ENCODE data around the gene MGLL.

Gene MGLL

DNA sequence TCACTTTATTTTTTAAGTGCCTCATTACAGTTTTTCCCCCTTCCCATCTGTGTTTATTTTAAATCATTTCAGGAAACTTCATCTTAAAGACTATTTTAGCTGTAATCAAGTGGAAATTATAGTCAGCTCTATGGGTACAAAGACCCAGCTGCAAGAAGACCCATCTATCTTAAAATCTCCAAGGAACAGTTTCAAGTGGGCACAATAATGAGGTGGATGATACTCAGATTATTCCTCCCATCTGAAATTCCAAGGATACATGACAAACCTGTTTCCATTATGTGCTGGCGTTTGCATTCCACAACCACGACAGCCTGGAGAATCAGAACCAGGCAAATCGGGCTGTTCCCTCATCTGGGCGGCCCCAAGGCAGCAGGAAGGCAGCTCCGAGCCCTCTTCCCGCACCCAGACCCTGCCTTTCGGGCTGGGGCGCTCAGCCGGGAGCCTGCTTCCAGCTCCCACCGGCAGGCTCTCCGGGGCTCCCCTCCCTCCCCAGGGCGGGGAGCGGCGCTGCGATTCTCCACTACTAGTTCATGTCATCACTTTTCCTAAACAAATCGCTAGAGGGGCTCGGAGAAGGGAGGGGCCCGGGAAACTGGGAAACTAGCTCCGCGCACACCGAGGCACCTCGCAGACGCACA, at the start of gene MGLL:
MGLL (minus strand) TSS at position 475 of the 641 bp plus-strand sequence; CDS start at position 278, 197 bp downstream.
- no peak for DNase-seq

DNA sequence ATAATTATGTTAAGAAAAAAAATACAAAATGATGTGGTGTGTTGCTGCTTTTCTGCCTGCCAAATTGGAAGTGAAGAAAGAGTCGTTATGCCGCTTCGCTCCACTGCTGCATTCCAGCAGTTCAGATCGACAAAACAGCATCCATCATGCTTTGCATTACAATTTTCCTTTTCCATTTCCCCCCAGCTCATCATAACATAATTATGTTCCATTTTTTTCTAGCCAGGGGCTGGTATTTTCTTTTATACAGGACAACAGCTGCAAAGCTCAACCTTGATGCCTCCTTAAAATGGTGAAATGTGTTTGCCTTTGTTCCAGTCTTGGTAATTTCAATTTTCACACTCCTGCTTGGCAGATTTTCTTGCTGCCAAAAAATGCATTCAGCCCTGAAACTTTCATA, 47.8 kb upstream of the MGLL start:
- DNase-seq, result no peak

DNA sequence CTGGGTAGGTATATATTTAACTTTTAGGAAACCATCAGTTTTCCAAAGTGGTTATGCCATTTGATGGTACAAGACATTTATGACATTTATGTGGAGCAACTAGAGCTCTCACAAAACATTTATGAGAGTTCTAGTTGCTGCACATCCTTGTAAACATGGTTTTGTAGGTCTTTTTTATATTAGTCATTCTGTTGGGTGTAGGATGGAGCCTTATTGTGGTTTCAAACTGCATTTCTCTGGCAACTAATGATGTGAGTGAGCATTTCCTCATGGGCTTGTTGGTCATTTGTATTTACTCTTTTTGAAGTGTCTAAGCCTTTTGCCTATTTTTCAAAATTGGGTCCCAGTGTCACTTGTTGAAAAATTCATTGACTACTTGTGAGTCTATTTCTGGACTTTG, 45.7 kb upstream of the MGLL start:
- DNase-seq, result no peak

DNA sequence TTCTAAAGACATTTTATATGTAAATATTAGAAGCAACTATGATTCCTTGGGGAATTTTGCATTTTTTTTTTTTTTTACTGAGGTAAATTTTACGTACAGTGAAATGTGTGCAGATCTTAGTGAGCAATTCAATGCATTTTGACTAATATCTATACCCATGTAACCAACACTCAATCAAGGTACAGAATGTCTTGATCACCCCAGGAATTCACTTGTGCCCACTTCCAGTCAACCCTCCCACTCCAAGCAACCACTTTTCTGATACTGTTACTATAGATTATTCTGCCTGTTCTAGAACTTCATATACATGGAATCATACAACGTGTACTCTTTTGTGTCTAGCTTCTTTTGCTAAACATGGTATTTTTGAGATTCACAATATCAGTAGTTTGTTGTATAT, 45.1 kb upstream of the MGLL start:
- no peak for DNase-seq

DNA sequence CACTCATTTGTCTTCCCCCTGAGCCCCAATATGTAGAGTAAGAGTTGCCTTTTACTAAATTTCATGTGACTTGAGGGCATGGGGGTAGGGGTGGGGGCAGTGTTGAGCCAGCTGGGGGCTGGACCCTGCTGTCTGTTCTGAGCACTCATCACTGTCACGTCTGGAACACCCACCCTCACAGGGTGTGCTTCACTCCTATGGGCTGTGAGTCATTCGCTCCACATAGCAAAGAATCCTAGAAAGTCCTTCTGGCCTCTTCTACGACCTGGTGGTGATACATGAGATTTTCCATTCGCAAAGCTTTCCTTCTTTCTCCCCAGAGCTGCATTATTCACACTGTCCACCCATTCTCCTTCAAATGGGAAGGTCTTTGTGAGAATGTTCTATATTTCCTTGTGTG, 43.6 kb upstream of the MGLL start:
- DNase-seq, result no peak

DNA sequence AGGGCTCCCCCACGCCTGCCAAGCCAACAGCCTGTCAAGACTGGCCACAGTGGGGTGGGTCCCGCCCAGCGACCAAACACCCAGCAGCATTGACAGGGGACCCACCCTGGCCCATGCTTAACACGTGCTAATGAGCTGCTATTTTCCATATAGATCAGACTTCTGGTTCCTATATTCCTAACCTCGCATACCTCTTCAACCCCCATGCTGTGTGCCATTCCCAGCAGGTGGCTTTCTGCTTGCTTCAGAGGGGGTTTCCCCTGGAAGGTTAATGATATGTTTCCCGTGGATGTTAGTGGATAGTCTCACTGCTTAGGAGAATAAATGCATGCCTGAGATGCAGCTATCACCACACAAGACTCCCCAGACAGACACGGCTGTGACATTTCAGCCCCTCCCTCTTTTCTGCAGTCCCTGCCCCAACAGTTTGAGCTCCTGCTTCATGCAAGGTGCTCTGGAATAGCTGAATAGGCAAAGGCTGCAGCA, 37.9 kb upstream of the MGLL start:
- DNase-seq, result peak in 2 of 3 experiments; percentile 86 to 95

DNA sequence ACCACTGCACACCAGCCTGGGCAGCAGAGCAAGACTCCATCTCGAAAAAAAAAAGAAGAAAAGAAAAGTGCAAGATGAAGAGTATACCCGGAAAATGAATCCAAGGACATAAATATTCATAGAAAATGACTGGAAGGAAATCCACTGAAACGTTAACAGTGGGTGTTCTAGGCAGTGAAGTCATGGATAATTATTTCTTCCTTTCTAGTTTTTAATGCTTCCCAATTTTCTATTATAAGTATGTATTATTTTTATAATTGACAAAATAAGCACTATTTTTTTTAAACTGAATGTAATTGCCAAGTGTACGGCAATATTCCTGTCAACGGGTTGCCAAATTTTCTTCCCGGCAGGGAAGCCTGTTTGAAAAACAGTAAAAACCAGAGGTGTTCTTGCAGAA, 37.4 kb upstream of the MGLL start:
- no peak for DNase-seq

DNA sequence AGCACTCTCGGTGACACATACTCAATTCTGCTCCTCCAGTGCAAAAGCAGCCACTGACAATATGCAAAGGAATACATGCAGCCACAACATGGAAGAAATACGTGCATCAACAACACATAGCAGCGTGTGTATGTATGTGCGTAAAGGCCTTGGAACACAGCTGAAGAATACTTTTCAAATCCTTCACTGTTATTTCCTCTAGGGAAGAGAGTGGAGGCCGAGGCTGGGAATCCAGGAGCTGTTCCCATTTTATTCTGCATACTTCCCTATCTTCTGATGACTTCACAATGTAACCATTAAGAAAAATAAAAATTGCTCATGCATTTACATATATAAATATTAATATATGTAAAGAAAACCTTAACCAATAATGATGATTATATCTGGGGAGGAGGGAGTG, 36.6 kb upstream of the MGLL start:
- no peak for DNase-seq

DNA sequence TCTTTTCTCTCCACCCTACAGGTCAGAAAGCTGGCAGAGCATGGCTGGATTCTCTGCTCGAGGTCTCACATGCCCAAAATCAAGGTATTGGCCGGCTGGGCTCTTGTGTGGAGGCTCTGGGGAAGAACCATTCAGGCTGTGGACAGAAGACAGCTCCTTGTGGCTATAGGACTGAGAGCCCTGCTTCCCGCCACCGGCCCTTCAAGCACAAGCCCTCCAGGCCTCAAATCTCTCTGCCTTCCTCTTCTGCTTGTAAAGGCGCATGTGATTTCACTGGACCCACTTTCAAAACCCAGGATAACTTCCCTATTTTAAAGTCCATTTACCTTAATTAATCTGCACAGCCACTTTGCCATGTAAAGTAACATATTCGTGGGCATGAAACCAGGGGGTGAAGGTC, 36.2 kb upstream of the MGLL start:
- no peak for DNase-seq

DNA sequence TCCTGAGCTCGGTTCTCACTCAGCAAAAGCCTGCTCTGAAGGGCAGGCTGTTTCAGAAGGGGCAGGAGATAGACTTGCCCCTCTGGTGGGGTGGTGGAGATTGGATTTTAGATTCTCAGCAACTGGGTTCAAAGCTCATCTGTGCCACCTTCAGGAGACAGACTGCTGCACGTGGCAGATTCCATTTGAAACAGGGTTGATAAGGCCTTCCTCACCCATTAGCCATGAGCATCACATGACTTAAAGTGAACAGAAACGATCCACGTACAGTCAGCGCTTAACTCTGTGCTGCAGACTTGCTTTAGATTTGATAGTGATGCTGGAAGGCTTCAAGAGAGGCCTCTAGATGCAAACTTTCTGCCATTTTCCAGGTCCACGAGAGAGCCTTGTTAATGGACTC, 35.0 kb upstream of the MGLL start:
- peak in 2 of 3 experiments; percentile 6 to 26 for DNase-seq

DNA sequence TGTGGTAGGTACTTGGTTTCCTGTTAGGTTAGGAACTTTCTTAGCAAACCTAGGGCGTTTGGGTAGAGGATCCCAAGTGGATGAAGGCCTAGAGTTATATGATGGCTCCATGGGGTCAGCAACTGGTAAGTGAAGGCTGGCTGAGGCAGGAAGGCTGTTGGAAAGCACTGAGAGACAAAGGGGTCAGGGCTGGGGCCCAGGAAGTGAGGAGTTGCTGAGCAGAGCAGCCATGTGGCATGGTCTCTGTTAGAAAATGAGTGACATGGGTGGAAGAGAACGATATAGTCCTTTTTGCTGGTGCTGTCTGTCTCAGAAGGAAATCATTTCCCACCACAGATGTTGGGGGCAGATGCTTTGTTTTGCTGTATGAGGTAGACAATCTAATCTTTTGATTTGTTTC, 34.5 kb upstream of the MGLL start:
- DNase-seq, result no peak

DNA sequence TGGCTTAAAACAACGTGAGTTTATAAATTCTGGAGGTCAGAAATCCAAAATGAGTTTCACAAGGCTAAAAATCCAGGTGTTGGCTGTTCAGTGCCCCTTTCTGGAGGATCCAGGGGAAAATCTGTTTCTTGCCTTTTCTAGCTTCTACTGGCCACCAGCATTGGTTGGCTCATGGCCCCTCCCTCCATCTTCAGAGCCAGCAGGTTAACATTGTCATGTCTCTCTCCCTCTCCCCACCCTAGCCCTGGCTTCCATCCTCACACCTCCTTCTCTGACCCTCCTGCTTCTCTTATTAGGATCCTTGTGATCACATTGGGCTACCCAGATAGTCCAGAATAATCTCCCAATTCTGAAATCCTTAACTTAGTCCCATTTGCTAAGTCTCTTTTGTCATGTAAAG, 32.9 kb upstream of the MGLL start:
- no peak for DNase-seq

DNA sequence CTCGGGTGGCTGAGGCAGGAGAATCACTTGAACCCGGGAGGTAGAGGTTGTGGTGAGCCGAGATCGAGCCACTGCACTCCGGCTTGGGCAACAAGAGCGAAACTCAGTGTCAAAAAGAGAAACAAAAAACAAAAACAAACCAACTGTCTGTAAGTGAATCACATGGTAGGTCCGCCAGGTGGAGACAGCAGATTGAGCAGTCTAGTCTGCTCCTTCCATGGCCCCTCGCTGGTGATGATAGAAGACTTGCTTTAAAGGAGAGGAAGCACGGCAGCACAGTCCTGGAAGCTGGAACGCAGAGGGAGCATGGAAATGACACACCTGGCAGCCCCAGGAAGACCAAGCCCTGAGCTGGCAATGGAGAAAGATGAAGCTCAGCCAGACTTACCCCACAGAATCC, 31.4 kb upstream of the MGLL start:
- no peak for DNase-seq

DNA sequence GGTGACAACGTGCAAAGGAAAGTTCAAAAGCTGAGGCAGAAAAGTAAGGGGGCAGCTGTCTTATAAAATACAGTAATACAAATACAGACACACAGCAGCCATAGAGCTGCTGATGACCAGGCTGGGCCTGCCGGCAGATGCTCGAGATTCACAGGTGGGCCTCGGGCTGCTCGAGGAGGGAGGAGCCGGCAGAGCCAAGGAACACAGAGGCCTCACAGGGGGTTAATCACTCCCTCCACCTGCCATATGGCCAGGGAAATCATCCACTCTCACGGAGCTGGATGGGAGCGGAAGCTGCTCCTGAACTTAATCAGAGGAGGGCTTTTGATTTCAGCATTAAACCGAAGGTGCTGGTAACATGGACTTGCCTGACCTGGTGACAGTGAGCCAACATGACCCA, 29.6 kb upstream of the MGLL start:
- DNase-seq, result peak; percentile 61 to 98 (median 93)

DNA sequence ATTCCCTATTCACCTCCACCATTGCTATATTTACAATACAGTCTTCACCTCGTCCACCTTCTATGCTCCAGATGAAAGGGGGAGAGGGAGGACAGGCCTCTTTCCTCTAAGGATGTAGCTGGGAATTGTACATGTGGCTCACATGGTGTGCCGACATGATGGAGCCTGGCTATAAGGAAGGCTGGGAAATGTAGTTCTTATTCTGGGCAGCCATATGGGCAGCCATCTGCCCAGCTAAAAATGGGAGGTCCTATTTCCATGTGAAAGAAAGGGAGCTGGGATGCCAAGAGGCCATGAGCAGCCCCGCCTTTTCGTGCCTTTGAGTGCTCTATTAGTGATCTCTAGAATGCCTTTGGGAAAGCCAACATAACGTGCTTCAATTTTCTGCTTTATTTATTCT, 27.1 kb upstream of the MGLL start:
- peak in 2 of 3 experiments; percentile 30 to 71 for DNase-seq

DNA sequence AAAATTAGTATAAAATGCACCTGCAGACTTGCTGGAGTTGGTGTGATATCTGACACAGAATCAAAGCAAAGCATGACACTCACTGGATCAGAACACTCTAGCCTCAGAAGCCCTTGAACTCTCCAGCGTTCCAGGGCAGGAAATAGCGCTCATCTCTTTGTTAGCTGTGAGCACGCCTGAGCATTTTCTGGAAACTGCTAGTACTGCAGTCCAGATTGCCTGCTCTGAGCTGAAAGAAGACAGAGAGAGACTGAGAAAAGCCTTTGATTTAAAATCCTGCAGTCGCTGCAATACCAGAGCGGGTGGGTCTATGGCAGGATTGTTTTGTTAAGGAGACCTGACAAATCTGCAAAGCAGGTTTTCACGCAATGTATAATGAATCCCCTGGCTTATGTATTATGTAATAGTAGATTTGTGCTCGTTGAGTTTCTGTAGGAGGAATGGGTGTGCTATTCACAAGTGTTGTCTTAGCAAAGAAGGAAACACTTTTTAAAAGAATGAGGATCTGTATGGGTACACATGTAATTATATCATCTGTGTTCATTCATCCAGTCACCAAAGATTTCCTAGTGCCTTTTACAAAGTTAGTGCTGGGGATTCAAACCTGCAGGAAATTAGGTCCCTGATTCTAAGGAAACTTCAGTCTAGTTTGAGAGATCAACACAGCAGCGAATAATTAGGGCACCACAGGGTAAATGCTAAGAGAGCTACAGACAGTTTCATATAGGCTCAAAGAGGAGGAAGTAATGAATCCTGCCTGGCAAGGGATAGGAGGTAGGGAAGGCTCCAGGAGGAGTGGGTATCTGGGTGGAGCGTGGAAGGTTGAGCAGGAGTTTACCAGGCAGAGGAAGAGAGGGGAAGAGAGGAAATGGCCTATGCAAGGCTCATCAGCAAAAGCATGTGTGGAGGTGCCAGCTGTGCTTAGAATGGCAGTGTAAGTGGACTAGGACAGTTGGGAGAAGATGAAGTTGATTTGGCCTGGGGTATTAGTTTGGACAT, 26.1 kb upstream of the MGLL start:
- DNase-seq, result peak; percentile 15 to 63 (median 35)

DNA sequence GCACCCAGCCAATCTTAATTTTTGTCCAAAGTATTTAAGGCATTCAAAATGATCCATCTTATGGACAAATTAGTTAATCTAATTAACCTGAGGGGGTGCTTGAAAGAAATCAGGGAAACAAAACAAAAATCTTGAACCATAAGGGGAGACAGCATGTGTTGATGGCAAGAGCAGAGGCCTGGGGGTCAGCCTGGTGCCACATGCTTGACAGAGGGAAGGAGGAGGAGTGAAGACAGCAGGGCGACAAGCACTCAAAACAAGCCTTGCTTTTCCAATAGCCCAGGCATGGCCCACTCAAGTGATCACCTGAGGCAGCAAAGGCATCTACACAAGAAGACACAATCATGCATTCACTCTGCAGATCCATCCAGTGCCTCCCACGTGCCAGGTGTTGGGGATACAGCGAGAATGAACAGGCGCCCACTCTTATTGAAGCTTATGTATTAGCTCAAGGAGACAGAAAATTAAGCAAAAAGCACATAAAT, 25.0 kb upstream of the MGLL start:
- DNase-seq, result no peak

DNA sequence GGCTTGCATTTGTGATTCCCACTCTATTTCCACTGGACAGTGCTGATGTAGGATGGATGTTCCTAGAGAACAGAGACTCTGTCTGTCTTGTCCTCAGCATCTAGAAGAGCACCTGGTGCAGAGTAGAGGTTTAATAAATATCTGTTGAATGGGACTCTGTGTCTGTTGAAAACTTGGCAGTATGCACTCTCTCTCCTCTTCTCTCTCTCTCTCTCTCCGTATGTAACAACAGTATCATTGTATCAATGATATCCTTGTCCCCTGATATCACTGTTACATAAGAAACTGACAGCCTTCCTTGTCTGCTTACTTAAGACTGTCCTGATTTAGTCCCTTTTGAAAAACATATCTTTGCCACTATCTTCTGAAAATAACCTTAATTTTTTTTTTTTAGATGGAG, 24.3 kb upstream of the MGLL start:
- no peak for DNase-seq

DNA sequence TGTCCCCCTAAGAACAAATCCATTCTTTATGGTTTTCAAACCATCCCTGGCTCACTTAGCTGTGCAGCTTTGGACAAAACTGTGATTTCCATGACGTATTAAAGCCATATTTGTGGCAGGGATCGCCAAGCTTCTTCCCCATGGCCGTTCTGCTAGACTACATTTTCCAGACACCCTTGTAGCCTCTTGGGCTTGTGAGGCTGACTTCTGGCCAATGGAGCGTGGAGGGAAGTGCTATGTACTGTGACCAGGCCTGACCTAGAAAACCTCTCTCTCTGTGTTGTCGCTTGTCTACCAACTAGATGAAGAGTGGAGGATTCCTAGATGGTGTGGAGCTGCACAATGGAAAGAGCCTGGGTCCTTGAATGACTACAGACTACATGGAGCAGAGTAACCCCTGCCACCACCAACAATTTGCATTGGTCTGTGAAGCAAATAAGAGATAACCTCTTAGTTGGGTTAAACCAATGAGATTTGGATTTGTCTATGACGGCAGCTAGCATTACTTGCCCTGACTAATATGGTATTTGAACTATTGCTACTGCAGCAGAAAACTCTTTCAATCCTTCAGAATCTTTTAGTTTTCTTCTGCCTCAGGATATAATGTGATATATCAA, 22.1 kb upstream of the MGLL start:
- DNase-seq, result peak in 1 of 3 experiments; percentile 6

DNA sequence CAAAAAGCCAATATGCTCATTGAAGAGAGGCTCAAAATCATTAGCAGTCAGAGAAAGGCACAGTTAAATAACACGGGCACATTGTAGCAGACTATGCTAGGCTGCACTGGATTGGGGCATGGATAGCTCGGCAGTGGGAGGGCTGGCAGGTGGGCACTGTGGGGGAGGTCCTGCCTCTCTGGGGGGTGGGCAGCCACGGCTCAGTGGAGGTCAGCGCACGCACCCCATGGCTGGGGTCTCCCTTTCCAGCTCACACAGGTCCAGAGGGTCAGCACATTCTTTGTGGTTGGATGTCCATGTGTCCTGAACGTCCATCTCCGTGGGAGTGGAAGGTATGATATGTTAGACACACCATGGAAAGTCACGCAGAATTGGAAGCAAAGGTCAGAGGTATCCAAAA, 18.4 kb upstream of the MGLL start:
- DNase-seq, result no peak

DNA sequence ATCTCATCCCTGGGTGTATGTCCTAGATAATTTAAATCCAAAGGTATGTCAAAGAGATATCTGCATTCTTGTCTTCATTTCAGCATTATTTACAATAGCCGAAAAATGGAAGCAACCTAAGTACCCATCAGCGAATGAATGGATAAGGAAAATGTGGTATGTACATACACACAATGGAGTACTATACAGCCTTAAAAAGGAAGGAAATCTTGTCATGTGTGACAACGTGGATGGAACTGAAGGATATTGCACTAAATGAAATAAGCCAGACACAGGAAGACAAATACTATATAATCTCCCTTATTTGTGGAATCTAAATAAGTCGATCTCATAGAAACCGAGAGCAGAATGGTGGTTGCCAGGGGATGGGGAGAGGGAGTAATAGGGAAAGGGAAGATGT, 16.8 kb upstream of the MGLL start:
- no peak for DNase-seq

DNA sequence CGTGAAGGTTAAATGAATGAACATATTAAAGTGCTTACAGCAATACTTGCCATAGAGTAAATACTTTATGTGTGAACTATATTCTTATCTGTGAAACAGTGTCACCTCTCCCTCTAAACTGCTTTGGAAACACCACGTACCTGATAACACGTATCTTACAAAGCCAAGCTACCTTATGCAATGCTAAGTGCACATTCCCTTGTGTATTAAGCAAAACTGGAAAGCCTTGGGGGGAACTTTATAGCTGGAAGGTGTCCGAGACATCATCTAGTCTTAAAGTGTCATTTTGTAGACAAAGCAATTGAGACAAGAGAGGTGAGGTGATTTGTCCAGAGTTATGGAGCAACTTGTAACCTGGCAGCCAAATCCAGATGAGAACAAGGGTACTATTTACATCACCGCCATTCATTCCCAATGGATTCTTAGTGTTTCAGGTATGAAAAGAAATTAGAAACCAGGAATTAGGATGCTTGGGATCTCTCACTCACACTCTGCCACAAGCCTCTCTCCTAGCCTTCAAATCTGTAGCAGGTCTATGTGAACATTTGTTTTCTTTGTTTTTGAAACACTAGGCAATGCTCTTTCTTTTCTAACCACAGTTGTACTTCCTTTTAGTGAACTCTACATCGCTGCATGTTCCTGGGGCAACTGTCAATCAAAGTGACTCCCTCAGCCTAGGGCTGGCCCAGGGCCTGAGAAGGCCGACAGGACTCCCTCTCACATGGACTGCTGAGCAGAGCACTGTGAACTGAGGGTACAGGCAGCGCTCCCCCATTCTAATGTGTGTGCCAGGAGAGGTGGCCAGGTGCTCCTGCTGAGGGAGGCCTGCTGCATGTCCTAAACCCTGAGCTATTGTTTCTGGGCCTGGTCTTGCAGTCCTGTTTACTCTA, 13.9 kb upstream of the MGLL start:
- no peak for DNase-seq
